ENCODE results near the gene PRPF40B. TPM values are rescaled to one million over a fixed set of nuclear protein-coding genes. Genes with fewer than 3 reads are reported as not detected.

PRPF40B gene
- 4.2 to 6.7 TPM (median 6.2 TPM) in 5 replicates for total RNA-seq (2022; extraction: Qiagen RNA extraction)

DNA sequence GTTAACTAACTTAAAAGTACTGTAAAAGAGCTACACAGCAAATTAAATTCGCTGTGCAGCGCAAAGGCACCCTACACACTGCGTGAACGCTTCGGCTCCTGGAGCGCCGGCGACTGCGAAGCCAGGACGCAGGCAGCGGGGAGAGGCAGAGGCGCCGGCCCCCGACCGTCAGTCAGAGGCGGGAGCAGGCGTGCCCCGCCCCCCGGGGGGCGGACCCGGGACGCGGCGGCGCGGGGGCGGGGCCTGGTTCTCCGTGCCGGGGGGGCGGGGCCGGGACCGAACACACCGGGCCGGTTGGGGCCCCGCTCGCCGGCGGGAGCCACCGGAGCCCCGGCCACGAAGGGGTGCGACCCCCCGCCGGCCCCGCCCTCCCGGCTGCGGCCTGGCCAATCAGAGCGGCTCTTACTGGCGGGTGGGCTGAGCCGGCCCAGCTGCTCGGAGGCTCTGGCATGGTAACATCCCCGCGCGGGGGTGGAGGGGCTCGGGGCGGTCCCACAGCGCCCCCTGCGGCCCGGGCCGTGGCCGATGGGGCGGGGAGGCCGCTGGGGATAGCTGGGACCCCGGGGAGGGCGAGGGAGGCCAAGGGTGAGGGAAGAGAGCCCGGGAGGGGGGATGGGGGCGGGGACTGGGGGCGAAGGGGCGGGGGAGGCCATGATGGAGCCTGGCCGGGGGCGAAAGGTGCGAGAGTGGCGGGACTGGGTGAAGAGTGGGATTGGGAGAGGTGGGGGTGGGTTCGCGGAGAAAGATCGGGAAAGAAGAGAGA is at the start of gene PRPF40B:
TSS of gene PRPF40B (plus strand) at position 420 of the 763 bp plus-strand sequence. CDS start at position 450, 30 bp downstream.

DNA sequence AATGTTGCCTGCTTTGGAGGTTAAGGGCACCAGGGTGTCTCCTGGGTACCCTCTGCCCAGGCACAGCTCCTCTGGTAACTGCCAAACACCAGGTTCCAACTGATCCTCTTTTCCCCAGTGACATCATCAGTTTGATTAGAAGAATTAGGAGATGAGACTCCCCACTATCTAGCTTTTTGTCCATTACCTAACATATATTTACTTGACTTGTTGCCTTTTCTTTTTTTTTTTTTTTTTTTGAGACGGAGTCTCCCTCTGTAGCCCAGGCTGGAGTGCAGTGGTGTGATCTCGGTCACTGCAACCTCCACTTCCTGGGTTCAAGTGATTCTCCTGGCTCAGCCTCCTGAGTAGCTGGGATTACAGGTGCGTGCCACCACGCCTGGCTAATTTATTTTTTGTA is 17.8 kb upstream of the PRPF40B start, which contains the start of gene FAM186B:
TSS of gene FAM186B (minus strand) at position 101 of the 400 bp plus-strand sequence. CDS start 162 bp downstream, outside the sequence.

Other genes with a start within 250 kb of the PRPF40B start
- 1.2 to 2.2 TPM (median 2.1 TPM) in 5 replicates for gene KCNH3, start 84.5 kb upstream of the PRPF40B start, total RNA-seq (2022; extraction: Qiagen RNA extraction)
- gene MCRS1, start 55.4 kb upstream of the PRPF40B start, total RNA-seq (2022; extraction: Qiagen RNA extraction), result 57.2 to 65.1 TPM (median 64.3 TPM) in 5 replicates
- 0.07 to 0.16 TPM (median 0.12 TPM) in 4 of 5 replicates, not detected in the other for gene FAM186B, start 17.9 kb upstream of the PRPF40B start, total RNA-seq (2022; extraction: Qiagen RNA extraction)
- 1.3 to 2.5 TPM (median 2.0 TPM) in 5 replicates for gene FMNL3, start 83.8 kb downstream of the PRPF40B start, total RNA-seq (2022; extraction: Qiagen RNA extraction)
- 389 to 531 TPM (median 511 TPM) in 5 replicates for gene TMBIM6, start 118.0 kb downstream of the PRPF40B start, total RNA-seq (2022; extraction: Qiagen RNA extraction)
- gene NCKAP5L, start 204.9 kb downstream of the PRPF40B start, total RNA-seq (2022; extraction: Qiagen RNA extraction), result 6.8 to 10.4 TPM (median 9.8 TPM) in 5 replicates
- gene BCDIN3D, start 219.5 kb downstream of the PRPF40B start, total RNA-seq (2022; extraction: Qiagen RNA extraction), result 3.9 to 4.4 TPM (median 4.2 TPM) in 5 replicates

Measured in A549 treated with dexamethasone at 1 μM for 4 hours (cell line).